D721Med (cell line): ENCODE data around the gene DOCK2.
"Not testable (repeated sequence)": the region's sequence is repeated elsewhere in the genome, so short reads cannot be mapped to it uniquely, and the experiment has no call there.

Experiments used
- DNase-seq: peaks from one replicate; pipeline ENCODE4 v3.0.0; 2011; ENCODE audit warnings: low spot score; ENCODE audit not compliant: insufficient read length
- FAIRE-seq: peaks from 2 replicates; lab custom pipeline; 2011; peaks lifted over from hg19 to GRCh38; lab: Jason Lieb, UNC
- TF ChIP-seq, protein P1 (sequence below): IDR thresholded peaks from 2 replicates; pipeline ENCODE4 v1.5.1; 2012; ENCODE audit warnings: mild to moderate bottlenecking, control low read depth; ENCODE audit not compliant: insufficient read depth; ENCODE audit errors: missing control alignments

DOCK2 gene

GRCh38 chr5:169650701-169651331, 13.7 kb downstream of the DOCK2 start:
- TF ChIP-seq, protein P1, sequence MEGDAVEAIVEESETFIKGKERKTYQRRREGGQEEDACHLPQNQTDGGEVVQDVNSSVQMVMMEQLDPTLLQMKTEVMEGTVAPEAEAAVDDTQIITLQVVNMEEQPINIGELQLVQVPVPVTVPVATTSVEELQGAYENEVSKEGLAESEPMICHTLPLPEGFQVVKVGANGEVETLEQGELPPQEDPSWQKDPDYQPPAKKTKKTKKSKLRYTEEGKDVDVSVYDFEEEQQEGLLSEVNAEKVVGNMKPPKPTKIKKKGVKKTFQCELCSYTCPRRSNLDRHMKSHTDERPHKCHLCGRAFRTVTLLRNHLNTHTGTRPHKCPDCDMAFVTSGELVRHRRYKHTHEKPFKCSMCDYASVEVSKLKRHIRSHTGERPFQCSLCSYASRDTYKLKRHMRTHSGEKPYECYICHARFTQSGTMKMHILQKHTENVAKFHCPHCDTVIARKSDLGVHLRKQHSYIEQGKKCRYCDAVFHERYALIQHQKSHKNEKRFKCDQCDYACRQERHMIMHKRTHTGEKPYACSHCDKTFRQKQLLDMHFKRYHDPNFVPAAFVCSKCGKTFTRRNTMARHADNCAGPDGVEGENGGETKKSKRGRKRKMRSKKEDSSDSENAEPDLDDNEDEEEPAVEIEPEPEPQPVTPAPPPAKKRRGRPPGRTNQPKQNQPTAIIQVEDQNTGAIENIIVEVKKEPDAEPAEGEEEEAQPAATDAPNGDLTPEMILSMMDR, result no peak
- no peak for DNase-seq
- FAIRE-seq, result no peak

GRCh38 chr5:169651526-169651925, 14.5 kb downstream of the DOCK2 start:
- no peak for DNase-seq
- TF ChIP-seq, protein P1, result no peak
- no peak for FAIRE-seq

DNA sequence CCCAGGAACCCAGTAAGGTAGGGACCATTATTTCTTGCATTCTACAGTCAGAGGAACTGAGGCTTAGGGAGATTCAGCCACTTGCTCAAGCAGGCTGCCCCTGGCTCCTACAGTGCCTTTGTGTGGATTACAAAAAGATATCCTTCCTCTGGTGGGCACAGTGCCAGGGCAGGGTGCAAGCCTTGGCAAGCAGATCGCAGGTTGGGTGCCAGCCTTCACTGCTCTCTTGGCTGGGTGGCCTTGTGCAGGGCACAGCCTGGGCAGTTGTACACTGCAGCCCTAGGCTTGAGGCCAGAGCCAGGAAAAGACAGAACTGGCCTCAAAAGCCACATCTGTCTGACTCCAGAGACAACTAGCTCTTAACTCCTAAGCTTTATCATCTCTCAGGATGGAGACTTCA, 15.0 kb downstream of the DOCK2 start:
- DNase-seq (no peak), FAIRE-seq (no peak)
- TF ChIP-seq, protein P1, result no peak

DNA sequence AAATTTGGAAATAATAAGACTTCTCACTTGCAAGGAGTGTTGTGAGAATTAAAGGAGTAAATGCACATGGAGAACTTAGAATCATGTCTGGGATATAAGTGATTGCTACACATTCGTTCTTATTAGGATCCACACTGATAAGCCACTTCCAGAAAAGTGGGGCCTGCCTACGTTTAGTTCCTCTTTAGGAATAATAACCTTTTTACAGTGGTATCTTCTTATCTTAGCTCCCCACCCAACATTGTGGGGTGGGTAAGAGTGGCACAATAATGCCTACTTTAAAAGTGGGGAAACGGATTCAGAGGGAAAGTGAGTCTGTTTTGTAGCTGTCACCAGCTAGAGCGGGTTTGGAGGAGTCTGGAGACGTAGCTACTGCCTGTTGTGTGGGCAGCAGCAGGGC, 16.0 kb downstream of the DOCK2 start:
- no peak for DNase-seq
- TF ChIP-seq, protein P1, result no peak
- FAIRE-seq, result no peak

- TF ChIP-seq, protein P1, result no peak
- FAIRE-seq, result no peak
- no peak for DNase-seq
These were observed 18.3 kb downstream of the DOCK2 start for GRCh38 chr5:169655353-169655752.

DNA sequence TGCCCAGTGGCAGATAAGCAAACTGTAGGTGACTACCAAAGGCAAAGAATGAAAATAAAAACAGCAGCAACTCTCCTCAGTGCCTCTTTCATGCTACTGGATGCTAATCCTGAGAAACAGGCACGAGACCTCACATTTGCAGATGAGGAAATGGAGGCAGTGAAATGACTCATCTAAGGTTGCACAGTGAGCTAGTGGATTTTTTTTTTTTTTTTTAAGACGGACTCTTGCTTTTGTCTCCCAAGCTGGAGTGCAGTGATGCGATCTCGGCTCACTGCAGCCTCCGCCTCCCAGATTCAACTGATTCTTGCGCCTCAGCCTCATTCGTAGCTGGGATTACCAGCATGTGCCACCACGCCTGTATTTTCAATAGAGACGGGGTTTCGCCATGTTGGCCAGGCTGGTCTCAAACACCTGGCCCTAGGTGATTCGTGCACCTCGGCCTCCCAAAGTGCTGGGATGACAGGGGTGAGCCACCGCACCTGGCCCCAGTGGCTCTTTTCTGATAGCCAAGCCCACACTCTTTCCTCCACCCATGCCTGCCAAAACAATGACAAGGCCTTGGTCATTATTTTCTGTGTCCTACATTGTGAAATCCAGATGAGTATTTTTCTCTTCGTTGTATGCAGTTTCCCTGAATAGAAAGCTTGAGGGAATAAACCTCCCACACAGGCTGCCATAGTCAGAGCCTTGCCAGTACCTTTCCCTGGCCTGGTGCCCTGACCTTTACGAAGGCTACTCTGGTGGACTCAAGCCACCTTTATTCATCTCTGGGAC, 19.2 kb downstream of the DOCK2 start:
- TF ChIP-seq, protein P1, result no peak
- DNase-seq (no peak), FAIRE-seq (no peak)

- no peak for DNase-seq
- FAIRE-seq, result no peak
These were observed 20.1 kb downstream of the DOCK2 start for GRCh38 chr5:169657127-169657526.

DNA sequence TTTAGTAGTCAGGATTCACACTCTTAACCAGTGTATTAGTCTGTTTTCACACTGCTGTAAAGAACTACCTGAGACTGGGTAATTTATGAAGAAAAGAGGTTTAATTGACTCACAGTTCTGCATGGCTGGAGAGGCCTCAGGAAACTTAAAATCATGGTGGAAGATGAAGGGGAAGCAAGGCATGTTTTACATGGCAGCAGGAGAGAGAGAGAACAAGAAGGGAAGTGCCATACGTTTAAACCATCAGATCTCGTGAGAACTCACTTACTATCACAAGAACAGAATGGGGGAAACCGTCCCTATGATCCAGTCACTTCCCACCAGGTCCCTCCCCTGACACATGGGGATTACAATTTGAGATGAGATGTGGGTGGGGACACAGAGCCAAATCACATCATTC, 25.4 kb downstream of the DOCK2 start:
- not testable (repeated sequence) for FAIRE-seq, DNase-seq

More at GRCh38 chr5:169657127-169657526, 20.1 kb downstream of the DOCK2 start:
- TF ChIP-seq, protein P1, result no peak
